HG02642 (cell line): ENCODE results near the gene DLGAP4.
"Not testable (repeated sequence)": the region's sequence is repeated elsewhere in the genome, so short reads cannot be mapped to it uniquely, and the experiment has no call there.

Source experiments
- ATAC-seq: cut with Tn5 transposase; IDR thresholded peaks from one replicate; pipeline ENCODE4 v1.9.1; 2021; ENCODE audit warnings: mild to moderate bottlenecking; ENCODE audit not compliant: unreplicated experiment, poor library complexity

Gene DLGAP4

GRCh38 chr20:36487069-36487468 lies 180.9 kb downstream of the DLGAP4 start:
- no peak for ATAC-seq

- no peak for ATAC-seq
These were observed 184.1 kb downstream of the DLGAP4 start for GRCh38 chr20:36490191-36490590.

GRCh38 chr20:36491901-36492617 lies 185.9 kb downstream of the DLGAP4 start:
- ATAC-seq = no peak

GRCh38 chr20:36493051-36493800 lies 187.1 kb downstream of the DLGAP4 start:
- ATAC-seq = no peak

- no peak for ATAC-seq
These were observed 187.6 kb downstream of the DLGAP4 start for GRCh38 chr20:36493801-36494114.

GRCh38 chr20:36496707-36497669 lies 190.8 kb downstream of the DLGAP4 start:
- ATAC-seq = no peak

- no peak for ATAC-seq
These were observed 191.7 kb downstream of the DLGAP4 start for GRCh38 chr20:36497856-36498255.

- no peak for ATAC-seq
These were observed 192.4 kb downstream of the DLGAP4 start for GRCh38 chr20:36498386-36499179.

- no peak for ATAC-seq
These were observed 193.1 kb downstream of the DLGAP4 start for GRCh38 chr20:36499211-36499610.

GRCh38 chr20:36499723-36500501 lies 193.8 kb downstream of the DLGAP4 start:
- no peak for ATAC-seq

- no peak for ATAC-seq
These were observed 195.3 kb downstream of the DLGAP4 start for GRCh38 chr20:36501367-36502006.

GRCh38 chr20:36504295-36504694 lies 198.2 kb downstream of the DLGAP4 start:
- no peak for ATAC-seq

- ATAC-seq = no peak
These were observed 200.1 kb downstream of the DLGAP4 start for GRCh38 chr20:36506253-36506652.

GRCh38 chr20:36507746-36508145 lies 201.6 kb downstream of the DLGAP4 start:
- ATAC-seq = no peak

GRCh38 chr20:36519012-36519719 lies 213.0 kb downstream of the DLGAP4 start:
- ATAC-seq = no peak

- ATAC-seq = no peak
These were observed 213.8 kb downstream of the DLGAP4 start for GRCh38 chr20:36519944-36520343.

GRCh38 chr20:36521526-36521925 lies 215.4 kb downstream of the DLGAP4 start:
- no peak for ATAC-seq

GRCh38 chr20:36522412-36522811 lies 216.3 kb downstream of the DLGAP4 start:
- ATAC-seq = not testable (repeated sequence)
